NCI-H345 treated with DMSO at 0.1 percent for 48 hours (cell line): ENCODE data around the gene RBM19.

ENCODE experiments used
- DNase-seq: peaks from one replicate; lab custom pipeline; 2025; ENCODE audit not compliant: unreplicated experiment; lab: John Stamatoyannopoulos, UW

RBM19 gene

GRCh38 chr12:113786107-113786506, 180.0 kb downstream of the RBM19 start:
- no peak for DNase-seq

GRCh38 chr12:113783811-113784210, 182.3 kb downstream of the RBM19 start:
- DNase-seq, result no peak

GRCh38 chr12:113782873-113783272, 183.3 kb downstream of the RBM19 start:
- DNase-seq, result no peak

- DNase-seq, result no peak
Observed at GRCh38 chr12:113781415-113782198, 184.5 kb downstream of the RBM19 start.

GRCh38 chr12:113779774-113780173, 186.4 kb downstream of the RBM19 start:
- no peak for DNase-seq

- DNase-seq, result no peak
Observed at GRCh38 chr12:113778432-113779132, 187.5 kb downstream of the RBM19 start.

GRCh38 chr12:113777751-113778150, 188.4 kb downstream of the RBM19 start:
- no peak for DNase-seq

GRCh38 chr12:113776536-113776935, 189.6 kb downstream of the RBM19 start:
- DNase-seq, result no peak

- no peak for DNase-seq
Observed at GRCh38 chr12:113774526-113774925, 191.6 kb downstream of the RBM19 start.

- DNase-seq, result no peak
Observed at GRCh38 chr12:113772505-113773030, 193.6 kb downstream of the RBM19 start.

GRCh38 chr12:113770389-113770865, 195.7 kb downstream of the RBM19 start:
- no peak for DNase-seq

- DNase-seq, result no peak
Observed at GRCh38 chr12:113769305-113769704, 196.8 kb downstream of the RBM19 start.

- no peak for DNase-seq
Observed at GRCh38 chr12:113768850-113769249, 197.3 kb downstream of the RBM19 start.

GRCh38 chr12:113766879-113767878, 198.9 kb downstream of the RBM19 start:
- no peak for DNase-seq
